ENCODE measurements around the gene JARID2.

Gene JARID2

DNA sequence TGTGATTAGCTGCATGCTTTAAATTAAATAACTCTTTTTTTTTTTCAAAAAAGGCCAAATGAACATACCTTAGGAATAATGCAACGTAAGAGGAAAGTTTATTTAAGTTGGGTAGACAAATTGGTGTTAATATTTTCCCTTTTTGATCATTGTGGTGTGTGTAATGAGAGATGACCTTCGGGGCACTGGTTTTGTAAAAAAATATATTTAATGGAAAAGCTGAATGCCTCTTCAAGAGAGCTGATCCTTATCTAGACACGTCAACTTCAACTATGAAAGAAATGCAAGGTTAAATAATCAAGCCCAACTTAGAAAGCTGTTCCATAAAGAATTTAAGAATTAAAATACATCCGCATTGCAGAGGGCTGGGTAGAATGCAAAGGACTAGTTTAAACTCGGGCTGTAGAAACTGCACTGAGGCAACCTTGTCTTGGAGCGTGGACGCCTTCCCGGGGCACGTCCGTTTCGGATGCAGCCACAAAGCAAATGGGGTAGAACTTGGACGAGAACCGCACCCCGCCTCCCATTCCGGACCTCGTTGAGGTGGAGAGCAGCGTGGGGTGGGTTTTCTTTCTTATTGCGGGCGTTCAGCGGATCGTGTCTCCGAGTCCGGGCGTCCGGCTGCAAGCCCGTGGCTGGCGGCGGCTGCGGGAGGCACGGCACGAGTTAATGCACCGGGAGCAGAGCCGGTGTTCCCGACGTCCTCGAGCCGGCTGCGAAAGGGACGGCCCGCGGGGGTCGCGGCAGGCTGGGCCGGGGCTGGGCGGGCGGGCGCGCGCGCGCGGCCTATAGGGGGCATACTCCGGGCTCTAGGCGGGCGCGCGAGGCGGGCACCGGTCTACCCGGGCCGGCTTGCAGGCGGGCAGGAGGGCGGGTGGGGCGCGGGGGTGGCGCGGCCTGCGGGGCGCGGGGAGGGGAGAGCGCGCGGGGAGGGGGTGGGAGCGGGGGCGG, 1.9 kb downstream of the JARID2 start:
- FAIRE-seq, result no peak

GRCh38 chr6:15248451-15249370, 2.8 kb downstream of the JARID2 start:
- no peak for FAIRE-seq

DNA sequence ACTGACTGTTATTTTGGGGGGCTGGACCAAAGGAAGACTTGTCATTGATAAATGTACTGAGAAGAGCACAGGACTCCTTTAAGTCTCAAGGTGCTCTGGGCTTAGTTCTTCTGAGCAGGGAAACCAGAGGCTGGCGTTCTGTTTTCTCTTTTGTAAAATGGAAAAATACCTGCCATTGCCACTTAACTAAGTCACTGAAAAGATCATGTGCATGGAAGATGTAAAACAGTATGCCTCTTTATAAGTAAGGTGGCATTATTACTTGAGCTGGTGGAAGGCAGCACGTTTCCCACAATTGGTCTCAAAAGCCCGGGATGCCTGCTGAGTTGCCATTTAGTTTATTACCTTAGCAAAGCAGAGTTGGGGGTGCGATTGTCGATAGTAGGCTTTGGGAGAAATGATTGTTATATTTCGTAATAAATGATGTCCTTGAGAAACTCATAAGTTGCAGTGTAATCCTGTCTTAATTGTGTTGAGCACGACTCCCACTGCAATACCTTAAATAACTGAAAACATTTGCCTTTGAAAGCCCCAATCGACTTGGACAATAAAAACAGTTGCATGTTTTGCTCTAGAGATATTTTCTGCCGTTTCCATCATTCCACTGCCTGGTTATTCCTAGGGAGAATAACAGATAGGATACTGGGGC, 3.6 kb downstream of the JARID2 start:
- no peak for FAIRE-seq

- no peak for FAIRE-seq
Measured at GRCh38 chr6:15250187-15251168, 4.6 kb downstream of the JARID2 start.

DNA sequence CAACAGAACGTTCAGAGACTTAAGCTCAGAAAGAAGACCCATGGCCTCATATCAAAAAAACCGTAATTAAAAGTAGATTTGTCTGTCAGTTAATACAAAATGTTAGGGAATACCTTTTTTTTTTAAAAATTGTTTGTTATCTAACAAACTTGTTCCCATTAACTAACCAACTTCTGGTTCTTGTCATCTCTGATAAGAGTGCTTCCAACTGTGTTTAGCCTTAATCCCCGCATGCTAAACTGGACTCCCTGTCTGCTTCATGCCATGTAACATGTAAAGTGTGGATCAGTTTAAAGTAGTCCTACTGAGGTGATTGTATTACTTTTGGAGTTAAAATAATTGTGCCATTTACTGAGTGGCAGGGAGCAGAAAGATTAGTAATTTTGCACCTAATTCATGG, 6.3 kb downstream of the JARID2 start:
- FAIRE-seq, result no peak

GRCh38 chr6:15253203-15254022, 7.5 kb downstream of the JARID2 start:
- no peak for FAIRE-seq

- no peak for FAIRE-seq
Measured at GRCh38 chr6:15254070-15254975, 8.5 kb downstream of the JARID2 start.

DNA sequence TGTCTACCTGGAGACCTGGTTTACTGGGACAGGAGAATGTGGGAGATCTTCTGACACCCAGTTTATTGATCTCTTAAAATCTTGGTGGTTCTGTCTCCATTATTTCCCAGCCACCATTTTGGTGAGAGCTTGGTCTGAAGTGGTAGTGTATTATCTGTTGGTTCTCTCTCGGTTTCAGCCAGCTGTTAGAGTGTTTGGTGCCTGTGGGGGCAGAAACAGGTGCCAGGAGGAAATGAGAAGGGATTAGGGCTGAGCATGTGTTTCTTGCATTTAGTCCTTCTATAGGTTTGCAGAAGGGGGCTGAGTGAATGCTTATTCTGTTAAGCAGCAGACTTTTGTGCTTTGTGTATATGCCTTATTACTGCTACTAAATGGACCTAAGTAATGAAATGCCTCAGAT, 9.6 kb downstream of the JARID2 start:
- FAIRE-seq, result no peak

DNA sequence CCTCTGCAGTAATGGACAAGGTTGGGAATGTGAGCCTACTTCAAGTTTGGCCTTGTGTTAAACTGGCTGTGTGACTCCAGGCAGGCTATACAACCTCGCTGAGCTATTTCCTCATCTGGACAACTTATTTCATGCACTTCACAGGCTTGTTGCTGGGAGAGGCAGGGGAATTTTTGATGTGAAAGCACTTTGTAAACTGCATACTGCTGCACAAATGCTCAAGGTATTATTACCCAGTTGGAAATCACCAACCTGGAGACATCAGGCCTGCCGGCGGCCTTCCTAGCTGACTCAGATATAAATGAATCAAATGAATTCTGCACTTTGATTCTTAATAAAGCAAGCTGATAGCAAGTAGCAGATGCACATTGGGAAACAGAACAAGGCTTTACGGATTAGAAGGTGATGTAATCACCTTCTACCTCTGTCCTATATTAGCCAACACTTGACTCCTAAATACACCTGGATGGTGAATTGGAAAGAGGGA, 10.1 kb downstream of the JARID2 start:
- no peak for FAIRE-seq

DNA sequence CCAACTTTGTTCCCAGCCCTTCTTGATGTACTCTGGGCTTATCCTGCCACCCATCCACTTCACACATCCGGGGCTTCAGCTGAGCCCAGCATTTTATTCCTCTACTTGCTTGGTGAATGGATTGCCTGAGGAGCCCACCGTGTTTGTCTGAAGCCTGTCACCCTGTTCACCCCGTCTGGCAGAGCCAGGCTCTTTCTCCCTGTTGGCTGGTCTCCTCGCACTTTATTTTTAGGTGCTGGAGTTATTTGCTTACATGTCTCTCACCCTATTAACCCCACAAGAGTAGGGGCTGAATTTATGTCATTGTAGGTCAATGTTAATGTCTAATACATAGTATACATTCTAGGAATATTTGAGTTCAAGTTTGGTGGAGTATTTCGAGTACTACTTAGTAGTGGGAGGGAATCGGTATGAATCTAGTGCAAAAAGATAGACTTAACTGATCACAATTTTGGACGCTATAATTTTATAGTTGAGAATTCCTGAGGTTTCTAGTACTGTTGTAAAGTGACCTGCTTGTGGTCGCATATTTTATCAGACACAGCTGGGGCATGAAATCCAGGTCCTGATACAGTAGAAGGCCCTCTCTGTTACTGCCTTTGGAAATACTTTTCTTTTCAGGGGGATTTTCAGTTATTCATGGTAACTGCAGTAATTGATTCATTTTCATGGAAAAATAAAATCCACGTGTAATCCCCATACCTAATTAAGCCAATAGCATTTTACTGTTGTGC, 10.8 kb downstream of the JARID2 start:
- no peak for FAIRE-seq

DNA sequence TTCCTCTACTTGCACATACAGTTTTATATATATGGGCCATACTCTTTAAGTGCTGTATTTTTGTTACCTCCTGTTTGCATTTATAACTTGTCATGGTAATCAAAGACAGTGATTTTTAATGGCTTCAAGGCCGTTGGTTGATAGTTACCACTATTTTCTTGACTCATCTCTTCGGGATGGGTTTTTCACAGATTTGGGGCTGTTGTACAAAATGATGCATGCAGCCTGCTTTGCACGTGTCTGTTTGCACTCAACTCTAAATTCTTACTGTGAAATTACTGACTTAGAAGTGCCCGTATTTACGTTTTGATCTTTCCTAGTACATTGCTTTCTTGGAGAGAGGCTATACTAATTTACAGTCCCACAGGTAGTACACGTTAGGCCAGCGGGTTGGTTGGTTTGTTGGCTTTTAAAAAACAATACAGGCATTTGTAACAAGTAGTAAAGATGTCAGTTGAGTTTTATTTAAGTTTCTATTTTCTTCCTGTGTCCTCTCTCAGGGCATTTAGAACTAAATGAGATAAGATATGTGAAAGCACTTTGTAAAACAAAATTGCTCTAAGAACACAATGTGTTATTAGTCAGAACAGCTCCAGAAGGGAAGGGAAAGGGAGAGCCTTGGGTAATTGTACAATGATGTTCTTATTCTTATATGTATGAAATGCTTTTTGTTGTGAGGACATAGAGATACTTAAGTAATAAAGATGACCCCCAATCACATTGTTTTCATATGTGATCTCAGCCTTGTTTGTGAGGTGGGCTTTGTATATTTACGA, 11.7 kb downstream of the JARID2 start:
- no peak for FAIRE-seq

GRCh38 chr6:15259766-15260098, 13.9 kb downstream of the JARID2 start:
- FAIRE-seq, result no peak

DNA sequence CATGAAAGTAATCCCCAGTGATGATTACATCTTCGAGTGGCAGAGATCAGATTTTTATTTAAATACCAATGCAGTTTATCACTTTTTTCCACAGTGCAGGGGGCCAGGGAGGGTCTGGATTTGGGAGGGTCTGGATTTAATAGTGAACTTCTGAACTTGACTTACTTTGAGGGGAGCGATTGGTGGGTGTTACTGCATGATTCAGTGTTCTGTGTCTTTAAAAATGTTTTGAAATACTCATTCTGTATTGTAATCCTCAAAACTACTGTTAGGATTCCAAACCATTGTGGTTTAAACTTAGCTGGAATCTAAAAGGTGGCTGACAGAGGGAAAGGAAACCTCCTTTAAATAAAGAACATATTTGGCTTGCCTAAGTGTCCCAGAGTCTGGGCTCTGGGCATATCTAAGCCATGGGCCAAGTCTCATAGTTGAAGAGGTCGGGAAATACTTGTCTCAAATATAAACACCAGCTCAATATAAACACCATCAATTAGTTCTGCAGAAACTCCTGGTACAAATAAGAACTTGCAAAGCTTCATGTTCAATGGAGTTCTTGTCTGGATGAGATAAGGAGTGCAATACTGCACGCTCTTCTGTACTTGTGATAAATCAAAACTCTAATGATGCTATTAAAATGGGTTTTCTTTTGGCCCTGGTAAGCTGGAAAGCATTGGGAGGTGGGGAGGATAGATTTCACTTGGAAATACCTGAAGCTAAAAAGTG, 14.4 kb downstream of the JARID2 start:
- FAIRE-seq, result no peak

- FAIRE-seq, result no peak
Measured at GRCh38 chr6:15263780-15264374, 18.0 kb downstream of the JARID2 start.

DNA sequence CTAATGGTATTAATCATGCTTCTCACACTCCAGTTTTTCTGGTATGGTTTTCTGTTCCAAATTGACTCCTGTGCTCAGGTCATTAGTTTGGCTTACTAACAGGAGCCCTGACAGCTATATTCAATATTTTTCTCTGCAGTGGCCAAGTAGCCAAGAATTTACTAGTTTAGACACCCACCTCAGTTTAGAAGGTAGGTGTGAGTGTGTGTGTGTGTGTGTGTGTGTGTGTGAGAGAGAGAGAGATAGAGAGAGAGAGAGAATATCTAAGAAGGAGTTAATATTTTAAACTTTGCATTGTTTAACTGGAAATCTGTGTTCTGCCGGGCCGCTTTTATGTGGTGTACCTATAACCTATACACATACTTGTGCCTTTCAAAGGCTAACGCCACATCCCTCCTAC, 18.5 kb downstream of the JARID2 start:
- no peak for FAIRE-seq

GRCh38 chr6:15264902-15265761, 19.3 kb downstream of the JARID2 start:
- FAIRE-seq, result no peak

Measured in G401.6 (cell line).